Ascending aorta (tissue), 2 donors: ENCODE data around the gene HSD17B1. TPM values are rescaled to one million over a fixed set of nuclear protein-coding genes. Genes with fewer than 3 reads are reported as not detected.

ENCODE experiments used
- DNase-seq, 2 donors: peaks; one replicate each; pipeline ENCODE4 v3.0.0-alpha.2; 2019; ENCODE audit warnings: low spot score in 2 of 2
- H3K27ac ChIP-seq, 2 donors: fragments of 200-600 bp; sonication (generic); one replicate each; pipeline ENCODE4 v1.5.1; 2016 to 2017; ENCODE audit warnings: mild to moderate bottlenecking in 1 of 2
- H3K27me3 ChIP-seq: fragments of 200-600 bp; sonication (generic); one replicate; pipeline ENCODE4 v1.5.1; 2017
- H3K36me3 ChIP-seq, 2 donors: fragments of 200-600 bp; sonication (generic); one replicate each; pipeline ENCODE4 v1.5.1; 2016
- H3K4me1 ChIP-seq, 2 donors: fragments of 200-600 bp; sonication (generic); one replicate each; pipeline ENCODE4 v1.5.1; 2016 to 2017; ENCODE audit warnings: mild to moderate bottlenecking in 1 of 2
- H3K4me3 ChIP-seq, 2 donors: fragments of 200-600 bp; sonication (generic); one replicate each; pipeline ENCODE4 v1.5.1; 2016 to 2017; ENCODE audit warnings: mild to moderate bottlenecking in 1 of 2
- H3K9me3 ChIP-seq, 2 donors: fragments of 200-600 bp; sonication (generic); one replicate each; pipeline ENCODE4 v1.5.1; 2016
- intact Hi-C: fragments of 100-400 bp; cut with DNase I; formaldehyde crosslinking; loops from one replicate; pipeline ENCODE4 v1.15.1; 2023
- total RNA-seq: library from RNA; depleted of rRNA; stranded (reverse); fragments of >200 nt; gene quantifications from one replicate; pipeline ENCODE4 v1.1.0, GENCODE V29; 2016
- TF ChIP-seq, protein P1 (sequence below), 3 experiments: fragments of 200-600 bp in 2 of 3; fragments of 450-650 bp in 1 of 3; sonication (generic) in 2 of 3; IDR thresholded peaks; one replicate each; pipeline ENCODE4 v1.5.1; 2016 to 2019; ENCODE audit warnings: antibody characterized with exemption in 3 of 3, mild to moderate bottlenecking in 1 of 3, moderate library complexity in 1 of 3

HSD17B1 gene
- total RNA-seq, 1 donor from 2014 or later: not detected

DNA sequence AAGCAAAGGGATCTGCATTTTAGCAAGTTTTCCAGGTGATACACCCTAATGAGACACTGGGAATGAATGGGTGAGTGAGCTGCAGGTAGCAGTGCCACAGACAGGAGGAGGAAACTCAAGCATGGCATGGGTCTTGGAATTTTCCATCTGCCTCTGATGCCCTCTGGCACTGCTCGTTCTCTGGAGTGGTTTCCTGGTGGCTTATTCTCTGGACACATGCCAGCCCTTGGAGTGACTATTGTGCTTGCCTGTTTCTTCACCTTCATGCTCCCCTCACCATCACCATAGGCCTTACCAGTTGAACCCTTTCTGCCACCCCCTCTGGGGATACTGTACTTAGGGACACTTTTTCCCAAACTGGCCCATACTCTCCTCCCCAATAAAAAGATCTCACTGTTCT, 10.8 kb downstream of the HSD17B1 start:
- no peak for DNase-seq
- TF ChIP-seq, protein P1, sequence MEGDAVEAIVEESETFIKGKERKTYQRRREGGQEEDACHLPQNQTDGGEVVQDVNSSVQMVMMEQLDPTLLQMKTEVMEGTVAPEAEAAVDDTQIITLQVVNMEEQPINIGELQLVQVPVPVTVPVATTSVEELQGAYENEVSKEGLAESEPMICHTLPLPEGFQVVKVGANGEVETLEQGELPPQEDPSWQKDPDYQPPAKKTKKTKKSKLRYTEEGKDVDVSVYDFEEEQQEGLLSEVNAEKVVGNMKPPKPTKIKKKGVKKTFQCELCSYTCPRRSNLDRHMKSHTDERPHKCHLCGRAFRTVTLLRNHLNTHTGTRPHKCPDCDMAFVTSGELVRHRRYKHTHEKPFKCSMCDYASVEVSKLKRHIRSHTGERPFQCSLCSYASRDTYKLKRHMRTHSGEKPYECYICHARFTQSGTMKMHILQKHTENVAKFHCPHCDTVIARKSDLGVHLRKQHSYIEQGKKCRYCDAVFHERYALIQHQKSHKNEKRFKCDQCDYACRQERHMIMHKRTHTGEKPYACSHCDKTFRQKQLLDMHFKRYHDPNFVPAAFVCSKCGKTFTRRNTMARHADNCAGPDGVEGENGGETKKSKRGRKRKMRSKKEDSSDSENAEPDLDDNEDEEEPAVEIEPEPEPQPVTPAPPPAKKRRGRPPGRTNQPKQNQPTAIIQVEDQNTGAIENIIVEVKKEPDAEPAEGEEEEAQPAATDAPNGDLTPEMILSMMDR (IDR thresholded peaks at IDR 0.05): no peak
- peak overlapping the region in 1 of 2 donors; percentile 19 for H3K27ac ChIP-seq
- peak overlapping the region in 1 of 2 donors; percentile 84 for H3K4me3 ChIP-seq
- H3K27me3 ChIP-seq: no peaks in the 10 kb centered on the region
- intact Hi-C loops: loop anchor here (5.0 kb wide), 1 partner anchor 114 kb away; the partner anchor contains the start of gene PLEKHH3
- H3K36me3 ChIP-seq: peaks cover 16 to 21% of the 10 kb centered on the region in 2 donors
- H3K9me3 ChIP-seq: no peaks in the 10 kb centered on the region
- H3K4me1 ChIP-seq: peaks cover 5 to 37% of the 10 kb centered on the region in 2 donors

DNA sequence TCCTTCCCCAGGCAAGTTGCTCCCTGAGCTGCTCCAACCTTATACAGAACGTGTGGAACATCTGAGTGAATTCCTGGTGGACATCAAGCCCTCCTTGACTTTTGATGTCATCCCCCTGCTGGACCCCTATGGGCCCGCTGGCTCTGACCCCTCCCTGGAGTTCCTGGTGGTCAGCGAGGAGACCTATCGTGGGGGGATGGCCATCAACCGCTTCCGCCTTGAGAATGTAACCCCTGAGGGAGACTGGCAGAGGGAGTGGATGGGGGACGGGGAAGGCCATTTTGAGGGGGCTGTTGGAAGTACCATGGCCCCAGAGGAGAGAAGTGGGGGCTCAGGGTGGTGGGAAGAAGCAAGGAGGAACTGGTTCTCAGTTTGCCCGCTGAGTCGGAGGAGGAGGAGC, 11.2 kb downstream of the HSD17B1 start:
- no peak for DNase-seq
- no peaks in the 10 kb centered on the region for H3K9me3 ChIP-seq
- H3K36me3 ChIP-seq: peaks cover 19 to 25% of the 10 kb centered on the region in 2 donors
- intact Hi-C loops: loop anchor here (5.0 kb wide), 1 partner anchor 113 kb away; the partner anchor contains the start of gene PLEKHH3
- no peaks in the 10 kb centered on the region for H3K27me3 ChIP-seq
- TF ChIP-seq, protein P1 (IDR thresholded peaks at IDR 0.05): no peak
- peaks cover 5 to 37% of the 10 kb centered on the region in 2 donors for H3K4me1 ChIP-seq
- no peak overlapping the region for H3K4me3 ChIP-seq
- peak overlapping the region in 1 of 2 donors; percentile 19 for H3K27ac ChIP-seq

DNA sequence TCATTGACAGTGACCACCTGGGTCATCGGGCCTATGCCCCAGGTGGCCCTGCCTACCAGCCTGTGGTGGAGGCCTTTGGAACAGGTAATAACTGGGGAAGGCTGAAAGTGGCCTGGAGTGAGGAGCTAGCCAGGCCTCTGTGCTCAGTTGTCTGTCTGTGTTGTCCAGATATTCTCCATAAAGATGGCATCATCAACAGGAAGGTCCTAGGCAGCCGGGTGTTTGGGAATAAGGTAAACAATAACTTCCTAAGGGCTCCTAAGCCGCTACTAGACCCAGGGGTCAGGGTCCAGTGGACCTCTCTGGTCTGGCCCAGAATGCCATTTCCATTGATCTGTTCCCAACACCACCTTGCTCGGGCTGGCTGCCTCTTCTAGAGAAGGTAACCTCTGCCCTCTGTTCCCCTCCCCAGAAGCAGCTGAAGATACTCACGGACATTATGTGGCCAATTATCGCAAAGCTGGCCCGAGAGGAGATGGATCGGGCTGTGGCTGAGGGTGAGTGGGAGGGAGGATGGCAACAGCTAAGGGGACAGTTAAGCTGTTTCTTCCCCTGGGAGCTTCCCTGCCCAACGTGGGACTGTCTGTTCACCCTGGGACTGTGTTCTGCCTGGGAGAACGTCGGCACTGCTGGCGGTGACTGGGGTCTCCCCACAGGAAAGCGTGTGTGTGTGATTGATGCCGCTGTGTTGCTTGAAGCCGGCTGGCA, 12.2 kb downstream of the HSD17B1 start:
- H3K27ac ChIP-seq: no peak overlapping the region
- H3K4me3 ChIP-seq: no peak overlapping the region
- TF ChIP-seq, protein P1 (IDR thresholded peaks at IDR 0.05): no peak
- peaks cover 5 to 37% of the 10 kb centered on the region in 2 donors for H3K4me1 ChIP-seq
- peaks cover 27 to 35% of the 10 kb centered on the region in 2 donors for H3K36me3 ChIP-seq
- intact Hi-C loops: loop anchor here (5.0 kb wide), 1 partner anchor 112 kb away; the partner anchor contains the start of gene PLEKHH3
- DNase-seq: no peak
- H3K9me3 ChIP-seq: no peaks in the 10 kb centered on the region
- no peaks in the 10 kb centered on the region for H3K27me3 ChIP-seq

DNA sequence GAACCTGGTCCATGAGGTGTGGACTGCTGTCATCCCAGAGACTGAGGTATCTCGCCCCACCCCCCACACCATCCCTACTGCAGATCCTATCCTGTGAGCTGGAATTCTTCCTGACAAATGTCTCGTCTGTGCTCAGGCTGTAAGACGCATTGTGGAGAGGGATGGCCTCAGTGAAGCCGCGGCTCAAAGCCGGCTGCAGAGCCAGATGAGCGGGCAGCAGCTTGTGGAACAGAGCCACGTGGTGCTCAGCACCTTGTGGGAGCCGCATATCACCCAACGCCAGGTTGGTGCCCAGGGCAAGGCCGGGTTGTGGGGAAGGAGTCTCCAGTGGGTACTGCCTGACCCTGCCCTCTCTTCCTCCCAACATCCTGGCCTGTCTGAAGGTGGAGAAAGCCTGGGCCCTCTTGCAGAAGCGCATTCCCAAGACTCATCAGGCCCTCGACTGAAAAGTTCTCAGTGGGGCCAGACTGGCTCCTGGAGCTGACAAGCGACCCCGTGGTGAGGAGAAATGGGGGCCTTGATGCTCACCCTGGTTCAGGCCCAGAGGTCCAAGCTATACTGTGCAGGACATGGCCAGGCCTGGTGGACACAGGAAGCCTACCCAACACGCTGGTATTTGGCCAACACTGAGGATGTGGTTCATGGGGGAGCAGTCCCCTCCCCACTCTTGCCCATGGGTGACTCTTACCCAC, 12.9 kb downstream of the HSD17B1 start:
- H3K9me3 ChIP-seq: no peaks in the 10 kb centered on the region
- H3K4me3 ChIP-seq: no peak overlapping the region
- H3K27me3 ChIP-seq: no peaks in the 10 kb centered on the region

DNA sequence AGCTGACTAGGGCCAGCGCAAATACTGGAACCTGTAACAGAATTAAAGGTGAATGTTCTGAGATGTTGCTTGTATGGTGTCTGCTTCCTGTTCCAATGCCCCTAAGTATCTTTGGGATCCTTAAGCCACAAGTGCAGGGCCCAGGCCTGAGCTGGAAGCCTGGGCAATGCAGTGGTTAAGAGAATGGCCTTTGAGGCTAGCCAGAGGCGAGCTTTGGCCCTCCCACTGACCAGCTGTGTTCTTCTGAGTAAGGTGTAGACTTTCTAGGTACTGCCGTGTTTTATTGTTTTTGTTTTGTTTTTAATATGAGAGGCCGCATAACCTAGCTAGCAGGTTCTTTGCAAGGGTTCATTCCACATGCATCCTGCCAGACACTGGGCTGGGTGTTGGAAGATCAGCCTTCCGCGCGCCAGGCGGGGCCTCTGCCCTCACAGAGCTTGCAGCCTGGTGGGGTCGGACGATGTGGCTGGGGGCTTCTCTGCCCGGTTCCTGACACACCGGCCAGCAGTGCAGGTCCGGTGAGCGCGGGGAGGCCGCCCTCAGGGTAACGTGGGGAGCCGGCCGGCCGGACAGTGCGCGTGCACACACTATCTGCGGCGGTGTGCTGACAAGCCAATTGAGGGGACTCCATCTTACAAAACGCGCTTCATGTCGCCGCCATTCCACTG, 13.6 kb downstream of the HSD17B1 start:
- H3K36me3 ChIP-seq: peaks cover 32 to 49% of the 10 kb centered on the region in 2 donors
- H3K9me3 ChIP-seq: no peaks in the 10 kb centered on the region
- H3K4me3 ChIP-seq: peak overlapping the region; percentile 70 to 82
- DNase-seq: no peak
- peaks cover 5 to 34% of the 10 kb centered on the region in 2 donors for H3K4me1 ChIP-seq
- TF ChIP-seq, protein P1 (IDR thresholded peaks at IDR 0.05): no peak
- intact Hi-C loops: loop anchor here (1.0 kb wide), 1 partner anchor 30 kb away; the partner anchor contains the start of gene NAGLU
- H3K27ac ChIP-seq: peak overlapping the region; percentile 89 to 97
- no peaks in the 10 kb centered on the region for H3K27me3 ChIP-seq

More for the DNA sequence above, 12.9 kb downstream of the HSD17B1 start:
- no peak for DNase-seq
- intact Hi-C loops: loop anchor here (1.0 kb wide), 1 partner anchor 29 kb away; the partner anchor contains the start of gene NAGLU
- H3K27ac ChIP-seq: peak overlapping the region; percentile 89 to 97
- H3K4me1 ChIP-seq: peaks cover 5 to 37% of the 10 kb centered on the region in 2 donors
- H3K36me3 ChIP-seq: peaks cover 29 to 42% of the 10 kb centered on the region in 2 donors
- TF ChIP-seq, protein P1 (IDR thresholded peaks at IDR 0.05): no peak
